Measurements from ENCODE around the gene LAIR1.

DNA sequence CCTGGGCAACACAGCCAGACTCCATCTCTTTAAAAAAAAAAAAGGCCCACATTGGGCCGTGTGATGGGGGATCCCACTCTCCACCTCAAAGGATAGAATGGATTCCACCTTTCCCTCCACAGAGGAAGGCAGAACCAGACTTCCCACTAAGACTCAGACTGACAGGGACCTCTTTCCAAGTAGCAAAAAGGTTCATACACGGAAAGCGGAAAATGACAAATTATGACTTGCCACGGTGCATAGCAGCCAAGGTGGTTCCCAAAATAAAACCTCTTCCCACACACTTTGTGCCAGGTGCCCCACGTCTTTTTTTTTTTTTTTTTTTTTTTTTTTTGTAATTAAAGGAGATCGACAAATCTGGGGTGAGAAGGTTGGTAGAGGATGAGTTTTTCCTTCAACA lies 36.2 kb upstream of the LAIR1 start:
- TF ChIP-seq, protein P1, sequence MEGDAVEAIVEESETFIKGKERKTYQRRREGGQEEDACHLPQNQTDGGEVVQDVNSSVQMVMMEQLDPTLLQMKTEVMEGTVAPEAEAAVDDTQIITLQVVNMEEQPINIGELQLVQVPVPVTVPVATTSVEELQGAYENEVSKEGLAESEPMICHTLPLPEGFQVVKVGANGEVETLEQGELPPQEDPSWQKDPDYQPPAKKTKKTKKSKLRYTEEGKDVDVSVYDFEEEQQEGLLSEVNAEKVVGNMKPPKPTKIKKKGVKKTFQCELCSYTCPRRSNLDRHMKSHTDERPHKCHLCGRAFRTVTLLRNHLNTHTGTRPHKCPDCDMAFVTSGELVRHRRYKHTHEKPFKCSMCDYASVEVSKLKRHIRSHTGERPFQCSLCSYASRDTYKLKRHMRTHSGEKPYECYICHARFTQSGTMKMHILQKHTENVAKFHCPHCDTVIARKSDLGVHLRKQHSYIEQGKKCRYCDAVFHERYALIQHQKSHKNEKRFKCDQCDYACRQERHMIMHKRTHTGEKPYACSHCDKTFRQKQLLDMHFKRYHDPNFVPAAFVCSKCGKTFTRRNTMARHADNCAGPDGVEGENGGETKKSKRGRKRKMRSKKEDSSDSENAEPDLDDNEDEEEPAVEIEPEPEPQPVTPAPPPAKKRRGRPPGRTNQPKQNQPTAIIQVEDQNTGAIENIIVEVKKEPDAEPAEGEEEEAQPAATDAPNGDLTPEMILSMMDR (IDR thresholded peaks at IDR 0.05; ENCODE audit: poor library complexity): no peak
- no peak for TF ChIP-seq EZH2 (IDR thresholded peaks at IDR 0.05; ENCODE audit: borderline replicate concordance)
- TF ChIP-seq EZH2phosphoT487 (IDR thresholded peaks at IDR 0.05; ENCODE audit: low read depth, severe bottlenecking, unreplicated experiment): no peak

Measured in hepatocyte (in vitro differentiated cells).